ENCODE results near the gene SEC31B.

The SEC31B gene

DNA sequence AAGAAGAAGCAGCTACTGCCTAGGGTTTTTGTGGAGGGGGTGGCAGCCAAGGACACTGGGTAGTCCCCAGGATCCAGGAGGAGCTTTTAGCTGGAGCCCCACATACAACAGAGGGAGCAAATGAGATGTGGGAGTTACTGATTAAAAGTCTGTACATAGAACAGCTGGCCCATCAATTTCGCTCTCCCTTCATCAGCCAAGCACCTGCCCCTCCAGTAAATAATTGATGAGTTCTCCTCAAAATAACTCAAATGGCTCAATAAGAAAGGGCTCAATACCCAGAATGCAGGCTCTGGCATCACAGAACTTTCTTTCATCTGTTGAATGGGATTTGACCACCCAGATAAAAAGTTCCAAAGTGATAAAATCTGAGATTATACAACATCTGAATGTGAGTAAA, 72.0 kb downstream of the SEC31B start:
- H3K4me3 ChIP-seq (ENCODE audit: low read length): no peak overlapping the region
- DNase-seq (ENCODE audit: low read depth): no peak
- TF ChIP-seq, protein P1, sequence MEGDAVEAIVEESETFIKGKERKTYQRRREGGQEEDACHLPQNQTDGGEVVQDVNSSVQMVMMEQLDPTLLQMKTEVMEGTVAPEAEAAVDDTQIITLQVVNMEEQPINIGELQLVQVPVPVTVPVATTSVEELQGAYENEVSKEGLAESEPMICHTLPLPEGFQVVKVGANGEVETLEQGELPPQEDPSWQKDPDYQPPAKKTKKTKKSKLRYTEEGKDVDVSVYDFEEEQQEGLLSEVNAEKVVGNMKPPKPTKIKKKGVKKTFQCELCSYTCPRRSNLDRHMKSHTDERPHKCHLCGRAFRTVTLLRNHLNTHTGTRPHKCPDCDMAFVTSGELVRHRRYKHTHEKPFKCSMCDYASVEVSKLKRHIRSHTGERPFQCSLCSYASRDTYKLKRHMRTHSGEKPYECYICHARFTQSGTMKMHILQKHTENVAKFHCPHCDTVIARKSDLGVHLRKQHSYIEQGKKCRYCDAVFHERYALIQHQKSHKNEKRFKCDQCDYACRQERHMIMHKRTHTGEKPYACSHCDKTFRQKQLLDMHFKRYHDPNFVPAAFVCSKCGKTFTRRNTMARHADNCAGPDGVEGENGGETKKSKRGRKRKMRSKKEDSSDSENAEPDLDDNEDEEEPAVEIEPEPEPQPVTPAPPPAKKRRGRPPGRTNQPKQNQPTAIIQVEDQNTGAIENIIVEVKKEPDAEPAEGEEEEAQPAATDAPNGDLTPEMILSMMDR (conservative IDR thresholded peaks at IDR 0.05; ENCODE audit: low read length): no peak

DNA sequence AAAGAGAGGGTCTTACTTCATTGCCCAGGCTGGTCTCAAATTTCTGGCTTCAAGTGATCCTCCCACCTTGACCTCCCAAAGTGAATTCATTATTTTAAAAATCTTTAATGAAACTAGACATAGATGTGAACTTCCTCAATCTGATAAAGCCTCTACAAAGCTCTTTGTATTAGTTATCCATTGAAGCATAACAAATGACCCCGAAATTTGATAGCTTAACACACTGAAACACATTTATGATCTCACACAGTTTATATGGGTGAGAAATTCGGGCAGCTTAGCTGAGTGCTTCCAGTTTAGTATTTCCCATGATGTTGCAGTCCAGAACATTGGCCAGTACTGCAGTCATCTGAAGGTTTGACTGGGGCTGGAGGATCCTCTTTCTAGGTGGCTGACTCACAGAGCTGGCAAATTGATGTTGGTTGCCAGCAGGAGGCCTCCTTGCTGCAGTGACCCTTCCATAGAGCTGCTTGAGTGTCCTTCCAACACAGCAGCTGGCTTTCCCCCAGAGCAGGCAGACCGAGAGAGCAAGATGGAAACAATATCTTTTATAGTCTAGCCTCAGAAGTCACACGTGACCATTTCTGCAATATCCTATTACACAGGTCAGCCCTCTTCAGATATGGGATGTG, 73.4 kb downstream of the SEC31B start:
- H3K4me3 ChIP-seq (ENCODE audit: low read length): no peak overlapping the region
- DNase-seq (ENCODE audit: low read depth): no peak
- TF ChIP-seq, protein P1 (conservative IDR thresholded peaks at IDR 0.05; ENCODE audit: low read length): no peak

DNA sequence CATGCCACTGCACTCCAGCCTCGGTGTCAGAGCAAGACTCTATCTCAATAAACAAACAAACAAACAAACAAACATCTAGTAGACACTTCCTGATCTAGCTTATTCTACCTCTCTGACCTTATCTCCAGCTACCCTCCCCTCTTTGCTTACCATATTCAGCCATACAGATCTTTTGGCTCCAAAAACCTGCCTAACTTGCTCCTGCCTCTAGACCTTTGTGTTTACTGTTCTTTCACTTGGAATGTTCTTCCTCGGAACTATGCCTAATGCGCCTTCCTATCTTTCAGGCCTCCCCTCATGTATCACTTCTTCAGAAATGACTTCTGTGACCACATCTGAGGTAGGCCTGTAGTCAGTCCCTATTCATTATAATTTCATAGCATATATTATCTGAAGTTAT, 77.1 kb downstream of the SEC31B start:
- TF ChIP-seq, protein P1 (conservative IDR thresholded peaks at IDR 0.05; ENCODE audit: low read length): no peak
- H3K4me3 ChIP-seq (ENCODE audit: low read length): no peak overlapping the region
- no peak for DNase-seq (ENCODE audit: low read depth)

DNA sequence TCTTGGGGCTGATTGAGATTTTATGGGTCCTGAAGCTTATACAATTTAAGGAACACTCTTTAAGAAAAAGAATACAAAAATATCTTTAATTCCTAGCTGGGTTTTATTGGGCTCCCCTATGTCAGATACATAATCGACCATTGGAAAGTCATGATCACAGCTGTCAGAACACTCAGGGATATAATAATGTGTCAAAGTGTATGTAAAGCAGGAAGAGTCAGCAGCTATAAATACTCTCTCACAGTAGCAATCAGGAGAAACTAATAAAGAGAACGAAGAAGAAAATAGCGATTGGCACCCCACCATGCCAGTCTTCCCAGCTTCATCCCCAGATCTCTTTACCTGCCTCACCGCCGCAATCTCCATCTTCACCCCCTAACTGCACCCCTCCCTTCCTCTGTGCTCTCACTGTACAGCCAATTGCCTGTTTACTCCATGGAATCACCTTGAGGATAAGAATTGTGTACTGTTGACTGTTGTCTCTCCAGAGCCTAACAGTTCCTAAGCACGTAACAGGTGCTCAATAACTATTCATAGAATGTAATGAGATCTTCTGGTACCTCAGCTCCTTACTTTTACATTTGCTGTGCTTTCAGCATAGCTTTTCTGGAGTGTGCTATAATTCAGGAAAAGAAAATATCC, 80.9 kb downstream of the SEC31B start:
- TF ChIP-seq, protein P1 (conservative IDR thresholded peaks at IDR 0.05; ENCODE audit: low read length): no peak
- no peak overlapping the region for H3K4me3 ChIP-seq (ENCODE audit: low read length)
- no peak for DNase-seq (ENCODE audit: low read depth)

All from AG10803 (cell line).